GM11168 (cell line): ENCODE data around the gene GALNT18.

Experiments used
- in situ Hi-C: fragments of 300-500 bp; cut with MboI; formaldehyde crosslinking; loops from one replicate; pipeline ENCODE4 v1.12.0; 2022; ENCODE audit warnings: low sequenced_read_pairs; ENCODE audit not compliant: unreplicated experiment

The GALNT18 gene

GRCh38 chr11:11302565-11302964 is 319.2 kb downstream of the GALNT18 start:
- in situ Hi-C loops = no loop called here

- in situ Hi-C loops = no loop called here
These were observed 320.6 kb downstream of the GALNT18 start for GRCh38 chr11:11301212-11301611.

- in situ Hi-C loops = no loop called here
These were observed 324.2 kb downstream of the GALNT18 start for GRCh38 chr11:11297578-11297977.

GRCh38 chr11:11296434-11296833 is 325.4 kb downstream of the GALNT18 start:
- in situ Hi-C loops = no loop called here

GRCh38 chr11:11294551-11294855 is 327.3 kb downstream of the GALNT18 start:
- in situ Hi-C loops = no loop called here

- in situ Hi-C loops = no loop called here
These were observed 327.8 kb downstream of the GALNT18 start for GRCh38 chr11:11293798-11294550.

GRCh38 chr11:11292839-11293238 is 329.0 kb downstream of the GALNT18 start:
- in situ Hi-C loops = no loop called here

GRCh38 chr11:11291041-11292015 is 330.5 kb downstream of the GALNT18 start:
- in situ Hi-C loops = no loop called here

- in situ Hi-C loops = no loop called here
These were observed 331.5 kb downstream of the GALNT18 start for GRCh38 chr11:11290354-11290753.

GRCh38 chr11:11289669-11290068 is 332.1 kb downstream of the GALNT18 start:
- in situ Hi-C loops = no loop called here

- in situ Hi-C loops = no loop called here
These were observed 332.7 kb downstream of the GALNT18 start for GRCh38 chr11:11288972-11289616.

- in situ Hi-C loops = no loop called here
These were observed 337.3 kb downstream of the GALNT18 start for GRCh38 chr11:11284481-11284880.

GRCh38 chr11:11281626-11282025 is 340.2 kb downstream of the GALNT18 start:
- in situ Hi-C loops = no loop called here

- in situ Hi-C loops = no loop called here
These were observed 341.0 kb downstream of the GALNT18 start for GRCh38 chr11:11280826-11281225.

GRCh38 chr11:11279956-11280689 is 341.7 kb downstream of the GALNT18 start:
- in situ Hi-C loops = no loop called here

GRCh38 chr11:11272254-11272653 is 349.6 kb downstream of the GALNT18 start:
- in situ Hi-C loops = loop anchor here (25.0 kb wide), 1 partner anchor 515 kb away; no protein-coding TSS in a partner anchor

GRCh38 chr11:11270236-11270775 is 351.5 kb downstream of the GALNT18 start:
- in situ Hi-C loops = loop anchor here (25.0 kb wide), 1 partner anchor 517 kb away; no protein-coding TSS in a partner anchor

- in situ Hi-C loops = loop anchor here (5.0 to 25.0 kb wide), 2 partner anchors 221 to 519 kb away; no protein-coding TSS in a partner anchor
These were observed 353.1 kb downstream of the GALNT18 start for GRCh38 chr11:11268706-11269105.

GRCh38 chr11:11268119-11268518 is 353.7 kb downstream of the GALNT18 start:
- in situ Hi-C loops = loop anchor here (5.0 to 25.0 kb wide), 2 partner anchors 221 to 519 kb away; no protein-coding TSS in a partner anchor
